IPS-NIHi7 (cell line): ENCODE results near the gene HLA-DQB1.

Experiments used
- DNase-seq: peaks from one replicate; pipeline ENCODE4 v3.0.0; 2012; ENCODE audit warnings: mixed read lengths; ENCODE audit errors: extremely low spot score

Gene HLA-DQB1

DNA sequence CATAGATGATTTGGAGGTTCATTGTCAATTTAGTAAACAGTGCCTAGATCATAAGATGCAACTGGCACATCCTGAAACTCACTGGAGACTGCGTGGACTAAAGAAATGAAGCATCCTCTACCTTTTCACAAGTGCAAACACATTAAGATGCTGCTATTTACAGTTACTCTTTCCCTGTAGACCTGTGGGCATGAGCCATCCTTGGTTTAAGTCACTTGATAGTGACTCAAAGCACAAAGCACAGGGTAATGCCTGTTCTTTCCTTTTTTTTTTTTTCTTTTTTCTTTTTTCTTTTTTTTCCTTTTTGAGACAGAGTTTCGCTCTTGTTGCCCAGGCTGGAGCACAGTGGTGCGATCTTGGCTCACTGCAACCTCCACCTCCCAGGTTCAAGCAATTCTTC, 39.2 kb downstream of the HLA-DQB1 start:
- DNase-seq: no peak

DNA sequence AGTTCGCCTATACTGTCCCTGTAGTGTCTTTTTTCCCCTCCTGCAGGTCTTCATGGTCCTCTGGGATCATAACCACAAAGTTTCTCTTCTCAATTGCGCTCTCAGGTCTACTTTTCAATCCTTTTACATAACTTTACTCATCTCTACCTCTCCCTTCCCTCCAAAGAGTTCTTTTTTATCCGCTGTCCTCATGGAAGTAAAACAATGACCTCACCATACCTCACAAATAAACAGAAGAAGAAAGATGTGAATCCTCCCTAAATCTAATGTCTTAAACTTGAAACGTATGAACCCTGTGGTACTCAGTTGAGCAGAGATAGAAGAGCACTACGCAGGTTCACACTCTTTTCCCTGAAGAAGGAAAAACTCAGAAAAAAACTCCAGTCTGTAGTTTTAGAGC, 41.3 kb downstream of the HLA-DQB1 start:
- no peak for DNase-seq

DNA sequence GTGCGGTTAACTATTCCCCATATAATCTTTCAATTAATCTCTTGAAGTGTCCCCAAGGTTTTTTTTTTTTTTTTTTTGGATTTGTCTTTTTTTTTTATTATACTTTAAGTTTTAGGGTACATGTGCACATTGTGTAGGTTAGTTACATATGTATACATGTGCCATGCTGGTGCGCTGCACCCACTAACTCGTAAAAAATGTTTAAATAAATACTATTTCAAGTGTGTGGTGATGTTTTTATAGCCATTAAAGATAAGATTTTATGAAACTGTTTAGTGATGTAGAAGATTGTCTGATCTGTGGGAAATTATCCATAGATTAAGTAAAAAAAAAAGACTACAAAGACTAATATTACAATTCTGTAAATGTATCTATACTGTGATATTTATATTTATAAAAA, 41.9 kb downstream of the HLA-DQB1 start:
- no peak for DNase-seq

DNA sequence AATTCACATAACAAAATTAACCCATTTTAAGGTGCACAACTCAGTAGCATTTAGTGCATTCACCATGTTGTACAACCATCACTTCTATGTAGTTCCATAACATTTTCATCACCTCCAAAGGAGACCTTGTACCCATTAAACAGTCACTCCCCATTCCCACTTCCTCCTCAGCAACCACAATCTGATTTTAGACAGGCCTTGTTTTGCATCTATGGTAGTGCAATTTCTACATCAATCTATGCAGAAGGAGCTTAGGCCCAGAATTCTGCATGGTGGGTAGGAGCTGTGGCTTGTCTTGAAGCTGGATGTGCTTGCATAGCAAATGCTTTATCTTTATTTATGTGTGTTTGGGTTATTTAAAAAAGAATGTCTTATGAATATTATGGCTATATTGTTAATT, 42.8 kb downstream of the HLA-DQB1 start:
- DNase-seq: no peak

DNA sequence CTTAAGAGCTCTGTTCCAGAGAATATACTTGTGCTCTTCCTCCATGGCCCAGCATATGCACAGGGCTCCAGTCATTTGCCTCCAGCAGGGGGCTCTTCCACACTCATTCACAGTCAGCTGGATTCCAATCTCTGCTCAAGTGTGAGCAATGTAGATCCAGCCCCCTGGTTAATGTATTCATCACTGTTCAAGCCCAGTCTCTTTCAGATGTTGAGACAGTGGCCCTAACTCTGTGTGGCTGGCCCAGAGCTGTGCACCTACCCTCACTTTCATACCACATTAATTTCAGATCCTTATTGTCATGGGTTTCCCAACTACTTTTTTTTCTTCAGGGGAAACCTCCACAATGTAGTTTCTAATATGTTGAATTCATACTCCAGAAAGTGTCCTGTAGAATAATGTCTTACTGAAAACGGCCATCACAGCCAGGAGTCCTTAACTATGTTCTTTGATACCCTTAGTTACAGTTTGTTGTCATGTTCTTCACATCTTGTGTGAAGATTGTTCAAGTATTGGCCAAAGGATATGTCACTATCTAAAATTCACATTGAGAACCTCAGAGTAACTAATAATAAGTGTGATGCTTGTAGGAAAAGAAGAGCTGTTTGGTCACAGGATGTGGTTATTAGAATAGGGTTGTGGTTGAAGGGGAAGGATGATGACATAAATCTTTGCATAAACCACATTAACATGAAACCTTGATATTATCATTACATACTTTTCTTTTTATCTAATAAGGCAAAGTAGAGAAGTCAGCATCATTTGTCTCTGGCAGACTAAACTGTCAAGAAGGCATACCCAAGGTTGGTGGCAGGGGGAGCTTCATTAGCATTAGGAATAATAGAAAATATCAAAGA, 43.7 kb downstream of the HLA-DQB1 start:
- peak; percentile 14 for DNase-seq

DNA sequence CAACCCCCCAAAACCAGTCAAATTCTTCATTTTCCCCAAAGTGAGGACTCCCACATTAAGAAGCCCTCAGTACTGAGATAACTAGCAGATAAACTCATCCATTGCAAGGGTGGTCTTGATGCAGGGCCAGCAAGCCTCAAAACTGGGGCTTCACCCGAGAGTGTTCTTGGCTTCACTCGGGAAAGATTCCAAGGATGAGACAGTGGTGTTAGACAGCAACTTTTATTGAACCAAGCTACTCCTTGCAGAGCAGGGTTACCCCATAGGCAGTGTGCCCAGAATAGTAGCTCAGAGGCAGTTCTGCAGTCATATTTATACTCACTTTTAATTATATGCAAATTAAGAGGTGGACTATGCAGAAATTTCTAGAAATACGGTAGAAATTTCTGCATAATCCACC, 45.1 kb downstream of the HLA-DQB1 start:
- DNase-seq: no peak

DNA sequence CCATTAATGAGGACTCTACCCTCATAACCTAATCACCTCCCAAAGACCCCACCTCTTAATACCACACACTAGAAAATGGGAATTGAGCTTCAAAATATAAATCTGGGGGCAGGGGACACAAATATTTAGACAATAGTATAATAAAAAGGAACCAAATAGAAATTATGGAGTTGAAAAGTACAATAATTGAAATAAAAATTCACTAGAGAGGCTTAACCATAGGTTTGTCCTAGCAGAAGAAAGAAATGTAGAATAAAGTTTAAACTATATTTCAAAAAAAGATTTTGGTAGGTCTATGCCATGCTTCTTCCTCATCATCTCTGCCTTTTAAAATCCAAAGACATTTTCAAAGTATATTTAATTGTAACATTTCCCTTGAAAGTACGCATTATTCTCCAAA, 48.7 kb downstream of the HLA-DQB1 start:
- no peak for DNase-seq

DNA sequence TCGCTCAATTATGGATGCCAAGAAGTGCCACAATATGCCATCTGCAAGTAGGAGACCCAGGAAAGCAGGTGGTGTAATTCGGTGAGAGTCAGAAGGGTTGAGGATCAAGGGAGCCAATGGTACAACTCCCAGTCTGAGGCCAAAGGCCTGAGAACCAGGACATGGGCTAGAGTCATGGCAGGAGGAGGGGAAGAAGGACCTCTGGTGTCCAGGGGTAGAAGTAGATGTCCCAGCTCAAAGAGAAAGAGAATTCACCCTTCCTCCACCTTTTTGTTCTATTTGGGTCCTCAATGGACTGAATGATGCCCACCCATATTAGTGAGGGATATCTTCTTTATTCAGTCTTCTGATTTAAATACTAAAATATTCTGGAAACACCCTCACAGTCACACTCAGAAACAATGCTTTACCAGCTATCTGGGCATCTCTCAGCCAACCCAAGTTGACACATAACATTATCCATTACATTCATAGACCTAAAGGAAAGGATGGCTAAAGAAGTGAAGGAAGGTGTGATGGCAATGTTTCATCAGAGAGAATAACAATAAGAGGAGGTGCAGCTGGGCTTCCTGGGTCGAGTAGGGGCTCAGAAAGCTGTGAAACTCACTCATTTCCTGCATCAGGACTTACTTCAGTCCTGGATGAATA, 50.4 kb downstream of the HLA-DQB1 start:
- DNase-seq: no peak

DNA sequence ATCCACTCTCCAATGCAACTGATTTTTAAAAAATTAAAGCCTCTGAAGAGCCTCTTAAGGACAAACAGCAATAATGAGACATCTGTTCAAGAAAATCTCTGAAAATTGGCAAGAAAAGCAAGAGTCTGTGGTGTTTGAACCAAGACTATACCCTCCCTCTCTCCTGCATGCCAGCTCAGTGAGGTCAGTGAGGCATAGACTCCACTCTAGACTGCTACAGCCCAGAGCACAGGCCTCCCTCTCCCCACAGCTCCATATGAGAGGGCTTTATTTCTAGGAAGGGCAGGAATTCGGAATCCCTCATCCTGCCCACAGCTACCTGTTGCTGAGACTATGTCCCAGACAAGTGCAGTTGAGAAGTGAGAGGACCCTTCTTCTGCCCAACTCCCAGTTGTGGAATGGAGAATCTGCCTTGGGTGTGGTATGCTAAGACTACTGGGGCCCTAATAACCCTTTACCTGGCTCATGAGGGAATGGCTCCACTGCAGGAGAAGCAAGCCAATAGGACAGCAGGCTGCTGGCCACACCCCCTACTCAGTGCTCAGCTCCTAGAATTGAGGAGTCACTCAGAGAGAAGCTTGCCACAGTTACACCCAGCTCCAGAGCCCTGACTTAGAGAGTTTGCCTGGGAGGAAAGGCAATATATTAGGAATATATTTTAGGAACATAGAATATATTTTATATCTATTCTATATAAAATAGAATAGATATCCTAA, 51.9 kb downstream of the HLA-DQB1 start:
- peak; percentile 10 for DNase-seq

DNA sequence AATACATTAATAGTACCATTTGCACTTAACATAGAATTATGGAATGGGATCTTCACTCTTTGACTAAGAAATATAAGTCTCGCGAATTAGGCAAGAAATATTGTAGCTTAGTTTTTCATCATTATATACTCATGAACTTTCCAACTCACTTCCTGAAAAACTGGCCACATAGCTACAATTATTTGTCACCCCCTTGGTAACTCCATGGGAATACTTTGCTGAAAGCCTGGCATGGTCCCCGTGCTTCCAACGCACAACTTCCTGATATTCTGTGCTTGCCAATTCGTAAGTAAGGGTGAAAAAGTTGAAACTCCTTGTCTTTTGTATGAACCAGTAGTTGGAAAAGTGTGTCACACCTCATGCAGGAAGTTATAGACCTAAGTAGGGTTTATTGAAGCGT, 53.0 kb downstream of the HLA-DQB1 start:
- DNase-seq: no peak

DNA sequence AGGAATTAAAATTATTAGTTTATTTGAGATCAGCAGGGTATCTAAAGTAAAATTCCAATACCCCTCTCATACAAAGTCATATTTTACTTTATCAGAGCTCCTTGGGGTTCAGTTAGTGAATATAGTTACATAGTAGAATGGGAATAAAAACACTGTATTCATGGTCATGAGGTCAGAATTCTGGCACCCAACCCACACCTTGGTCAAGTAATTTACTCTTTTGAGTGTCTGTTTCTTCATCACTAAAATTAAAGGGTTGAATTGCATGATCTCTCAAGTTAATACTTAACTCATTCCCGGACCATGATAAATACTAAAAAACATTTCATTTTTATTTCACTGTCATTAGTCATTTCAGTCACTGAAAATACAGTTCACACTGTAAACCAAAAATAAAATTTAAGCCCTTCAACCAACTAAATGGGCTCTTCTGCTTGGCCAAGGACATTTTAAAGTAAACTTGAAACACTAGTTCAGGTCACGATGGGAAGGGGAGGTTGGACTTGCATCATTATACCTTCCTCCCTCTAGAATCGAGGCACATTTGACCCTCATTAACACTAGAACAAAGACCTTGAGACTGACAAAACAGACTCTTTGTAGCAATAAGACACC, 55.7 kb downstream of the HLA-DQB1 start:
- DNase-seq: no peak

DNA sequence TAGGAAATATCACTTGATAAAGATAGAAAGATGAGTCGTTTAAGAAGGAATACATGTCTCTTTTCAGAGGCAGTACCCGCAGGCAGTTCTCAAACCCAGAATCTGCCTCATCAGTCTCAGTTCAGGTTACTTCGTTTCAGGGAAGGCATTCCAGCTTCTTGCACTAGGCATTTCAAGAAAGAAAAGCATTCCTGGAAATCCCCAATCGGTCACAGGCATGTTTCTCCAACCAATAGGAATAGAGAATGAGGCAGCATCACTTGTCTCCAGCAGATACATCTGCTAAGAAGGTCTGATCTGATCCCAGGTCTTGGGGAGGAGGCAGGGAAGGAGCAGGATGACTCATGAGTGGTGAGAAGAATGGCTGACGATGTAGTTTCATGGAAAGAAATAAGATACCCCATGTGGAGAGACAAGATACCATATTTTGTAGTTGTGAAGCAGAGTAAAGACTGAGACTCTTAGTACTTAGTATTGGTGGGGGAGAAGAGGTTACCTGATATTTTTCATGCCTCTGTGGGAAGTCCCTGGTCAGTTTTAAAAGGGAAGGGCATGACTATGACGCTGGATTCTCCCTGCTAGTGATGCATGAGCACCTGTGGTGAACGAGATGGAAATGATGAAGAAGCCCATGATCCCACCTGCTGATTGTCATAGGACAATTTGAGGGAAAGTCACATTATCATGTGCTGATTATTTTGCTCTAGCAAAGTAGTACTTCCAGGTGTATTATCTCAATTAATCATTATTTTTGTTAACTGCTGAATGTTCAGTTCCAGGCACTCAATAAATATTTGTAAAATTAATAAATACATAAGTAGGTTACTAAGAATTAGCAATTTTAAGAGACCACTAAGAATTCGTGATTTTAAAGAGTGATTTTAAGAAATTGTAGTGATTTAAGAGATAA, 56.5 kb downstream of the HLA-DQB1 start:
- DNase-seq: peak; percentile 71
